ENCODE data around the gene TMEM140. TPM values are rescaled to one million over a fixed set of nuclear protein-coding genes. Genes with fewer than 3 reads are reported as not detected.

The TMEM140 gene
- total and polyA plus RNA-seq, 9 of the 15 experiments (the other 6 are each of a cell fraction or from before 2014, with no cell fraction given), result 0.03 to 0.82 (median 0.23) TPM

GRCh38 chr7:135181929-135182678 lies 34.2 kb downstream of the TMEM140 start:
- TF ChIP-seq ZBTB34 (CRISPR knock-in tag; IDR thresholded peaks at IDR 0.05), result no peak
- no peak for TF ChIP-seq ZNF644 (tag; IDR thresholded peaks at IDR 0.05; ENCODE audit: low read depth)
- TF ChIP-seq POLR2G (IDR thresholded peaks at IDR 0.05; ENCODE audit: low read depth, low read length), result peak; percentile 47
- TF ChIP-seq HEY1 (CRISPR knock-in tag; IDR thresholded peaks at IDR 0.05; ENCODE audit: borderline replicate concordance), result no peak
- no peak for TF ChIP-seq ZBED1 (IDR thresholded peaks at IDR 0.05)
- TF ChIP-seq MAFF (IDR thresholded peaks at IDR 0.05; ENCODE audit: low read length), result no peak
- peak in 1 of 2 experiments; percentile 93; a peak in 1 of 3 replicates for TF ChIP-seq CBX3 (IDR thresholded peaks at IDR 0.05; ENCODE audit: borderline replicate concordance in 1 of 2, low read length in 2 of 2)
- no peak for TF ChIP-seq CBX8 (IDR thresholded peaks at IDR 0.05; ENCODE audit: borderline replicate concordance, extremely low read depth, low read depth, low read length, poor library complexity, severe bottlenecking)
- TF ChIP-seq ZNF609 (CRISPR knock-in tag; IDR thresholded peaks at IDR 0.05; ENCODE audit: borderline replicate concordance), result no peak
- TF ChIP-seq ZBTB26 (CRISPR knock-in tag; IDR thresholded peaks at IDR 0.05), result no peak
- TF ChIP-seq EGR1 (conservative IDR thresholded peaks at IDR 0.05), result 0 out of 2 replicates have a peak, but pooled peaks have one; percentile 6
- TF ChIP-seq CBFA2T2 (conservative IDR thresholded peaks at IDR 0.05), result no peak
- TF ChIP-seq POU5F1 (IDR thresholded peaks at IDR 0.05; ENCODE audit: borderline replicate concordance, low read depth, low read length, partially characterized antibody), result no peak

More at GRCh38 chr7:135181929-135182678, 34.2 kb downstream of the TMEM140 start:
- Histone ChIP-seq H3K79me2 (ENCODE audit: control insufficient read depth, insufficient read depth, low read length) (no peaks in the 10 kb centered on the region), H3K4me1 (replicated peaks in 1 of 2; ENCODE audit: control insufficient read depth in 2 of 2, insufficient read depth in 2 of 2, low read length in 2 of 2) (peaks cover 6 to 10% of the 10 kb centered on the region in 2 experiments; a peak in 4 of 5 replicates), H3K27ac (ENCODE audit: extremely low read depth, low read depth, low read length) (no peak overlapping the region), H3K4me3 (no peak overlapping the region), H3K9me3 (replicated peaks; ENCODE audit: control insufficient read depth, insufficient read depth, low read depth, low read length) (peaks cover 20% of the 10 kb centered on the region), H3K9ac (ENCODE audit: insufficient read depth in 1 of 2, low read depth in 2 of 2, low read length in 2 of 2) (no peak overlapping the region), H3K36me3 (ENCODE audit: control insufficient read depth, insufficient read depth, low read length) (peaks cover 12% of the 10 kb centered on the region; the same call in 2 of the 3 replicates), H4K20me1 (replicated peaks; ENCODE audit: control insufficient read depth, insufficient read depth, low read length) (no peaks in the 10 kb centered on the region), H3K9me1 (ENCODE audit: control insufficient read depth, insufficient read depth, low read length) (no peaks in the 10 kb centered on the region), H2AFZ (ENCODE audit: low read depth, low read length) (no peak overlapping the region), H3K4me2 (ENCODE audit: insufficient read depth, low read length) (no peak overlapping the region), H3K27me3 (ENCODE audit: control insufficient read depth in 2 of 2, insufficient read depth in 2 of 2, low read length in 2 of 2) (no peaks in the 10 kb centered on the region)
- no peak for FAIRE-seq
- 62% methylated on average over 31 of the region's 31 CpGs for WGBS (ENCODE audit: insufficient coverage, low coverage, missing lambda C conversion rate)
- ChIA-PET POLR2A (interaction anchor here (1.0 to 1.1 kb wide), 2 partner anchors 17 to 480 kb away, joined by 3 to 4 read pairs; partner anchors contain the start of gene STMP1), CTCF (ENCODE audit: low intra/inter-chr PET ratio) (no interaction called here)
- no peak for DNase-seq (ENCODE audit: extremely low read depth in 1 of 4, low spot score in 3 of 4)
- BruUV-seq (replicated peaks), result no TSS peak
- in situ Hi-C loops (cut with MboI) (no loop called here), intact Hi-C loops (cut with micrococcal nuclease) (no loop called here)
- ATAC-seq, result no peak

Measured in K562 (cell line).